ENCODE data around the gene LPAR1. TPM values are rescaled to one million over a fixed set of nuclear protein-coding genes. Genes with fewer than 3 reads are reported as not detected.
"Not testable (repeated sequence)": the region's sequence is repeated elsewhere in the genome, so short reads cannot be mapped to it uniquely, and the experiment has no call there.

Gene LPAR1
- polyA plus RNA-seq, 3 donors: 3.6 to 87.3 (median 13.4) TPM

DNA sequence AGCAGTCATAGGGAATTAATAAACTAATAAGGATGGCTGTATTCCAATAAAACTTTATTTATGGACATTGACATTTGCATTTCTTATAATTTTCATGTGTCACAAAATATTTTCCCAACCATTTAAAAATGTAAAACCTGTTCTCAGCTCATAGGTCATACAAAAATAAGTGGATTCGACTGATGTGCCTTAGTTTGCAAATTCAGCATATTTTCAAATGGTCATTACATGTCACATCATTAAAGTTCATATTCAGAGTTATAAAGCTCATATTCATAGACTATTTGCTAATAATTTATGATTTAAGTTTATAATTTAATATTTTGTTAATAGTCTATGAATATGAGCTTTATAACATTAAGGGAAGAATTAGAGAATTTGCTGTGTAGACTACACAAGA, 166.5 kb downstream of the LPAR1 start:
- no peak overlapping the region for H3K27ac ChIP-seq (ENCODE audit: low read depth, low read length)
- WGBS, 3 donors: 88 to 98% (median 92%) methylated on average over 1 of the region's 1 CpG

DNA sequence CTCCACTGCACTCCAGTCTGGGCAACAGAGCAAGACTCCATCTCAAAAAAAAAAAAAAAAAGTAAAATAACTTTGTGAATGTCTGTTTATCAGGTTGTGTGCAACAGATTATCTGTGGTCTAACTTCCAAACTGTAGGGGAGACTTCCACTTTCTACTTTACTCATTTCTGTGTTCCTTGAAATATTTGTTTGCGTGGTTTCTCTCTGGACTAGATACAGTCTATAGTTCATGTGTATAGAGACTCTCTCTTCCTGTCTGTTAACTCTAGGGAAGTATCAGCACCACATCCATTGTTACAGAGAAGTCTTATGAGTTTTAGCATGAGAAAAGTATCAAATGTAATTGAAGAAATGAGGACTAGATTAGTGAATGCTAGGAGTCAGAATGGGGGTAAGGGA, 168.3 kb downstream of the LPAR1 start:
- WGBS, 3 donors: 51 to 93% (median 71%) methylated on average over 1 of the region's 1 CpG
- H3K27ac ChIP-seq (ENCODE audit: low read depth, low read length): no peak overlapping the region

- no peak overlapping the region for H3K27ac ChIP-seq (ENCODE audit: low read depth, low read length)
- 48 to 95% (median 91%) methylated on average over 2 of the region's 2 CpGs for WGBS, 3 donors
Observed at GRCh38 chr9:110864011-110864410, 174.3 kb downstream of the LPAR1 start.

DNA sequence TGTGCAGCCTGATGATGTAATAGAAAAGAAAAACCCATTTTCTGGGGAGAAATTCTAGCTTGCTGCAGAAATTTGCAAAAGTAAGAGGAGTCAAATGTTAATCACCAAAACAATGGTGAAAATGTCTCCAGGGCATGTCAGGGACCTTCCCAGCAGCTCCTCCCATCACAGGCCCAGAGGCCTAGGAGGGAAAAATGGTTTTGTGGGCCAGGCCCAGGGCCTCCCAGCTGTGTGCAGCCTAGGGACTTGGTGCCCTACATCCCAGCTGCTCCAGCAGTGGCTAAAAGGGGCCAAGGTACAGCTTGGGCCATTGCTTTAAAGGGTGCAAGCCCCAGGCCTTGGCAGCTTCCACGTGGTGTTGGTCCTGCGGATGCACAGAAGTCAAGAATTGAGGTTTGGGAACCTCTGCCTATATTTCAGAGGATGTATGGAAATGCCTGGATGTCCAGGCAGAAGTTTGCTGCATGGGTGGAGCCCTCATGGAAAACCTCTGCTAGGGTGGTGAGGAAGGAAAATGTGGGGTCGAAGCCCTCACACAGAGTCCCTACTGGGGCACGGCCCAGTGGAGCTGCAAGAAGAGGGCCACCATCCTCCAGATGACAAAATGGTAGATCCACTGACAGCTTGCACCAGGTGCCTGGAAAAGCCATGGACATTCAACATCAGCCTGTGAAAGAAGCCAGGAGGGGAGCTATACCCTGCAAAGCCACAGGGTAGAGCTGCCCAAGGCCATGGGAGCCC, 176.7 kb downstream of the LPAR1 start:
- H3K27ac ChIP-seq (ENCODE audit: low read depth, low read length): not testable (repeated sequence)
- WGBS, 3 donors: 88 to 93% (median 92%) methylated on average over 4 of the region's 4 CpGs

DNA sequence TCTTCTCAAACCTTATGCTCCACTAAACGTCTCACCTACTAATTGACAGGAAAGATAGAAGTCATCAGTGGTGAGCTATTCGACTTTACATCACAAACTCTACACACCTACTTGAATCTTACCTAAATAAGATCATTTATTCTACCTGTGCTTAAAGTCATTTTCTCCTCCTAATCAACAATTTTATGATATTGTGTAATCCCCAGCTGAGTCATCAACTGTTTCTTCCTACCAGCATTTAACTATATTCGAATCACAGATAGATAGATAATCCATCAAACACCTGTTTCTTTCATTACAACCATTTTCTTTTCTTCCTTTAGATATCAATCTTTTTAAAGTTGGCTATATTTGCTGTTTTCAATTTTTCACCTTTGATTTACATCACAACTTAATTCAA, 181.5 kb downstream of the LPAR1 start:
- H3K27ac ChIP-seq (ENCODE audit: low read depth, low read length): no peak overlapping the region
- 56 to 82% (median 81%) methylated on average over 3 of the region's 3 CpGs for WGBS, 3 donors

- WGBS, 3 donors: 78 to 85% (median 83%) methylated on average over 6 of the region's 6 CpGs
- no peak overlapping the region for H3K27ac ChIP-seq (ENCODE audit: low read depth, low read length)
Observed at GRCh38 chr9:110850401-110851135, 187.7 kb downstream of the LPAR1 start.

DNA sequence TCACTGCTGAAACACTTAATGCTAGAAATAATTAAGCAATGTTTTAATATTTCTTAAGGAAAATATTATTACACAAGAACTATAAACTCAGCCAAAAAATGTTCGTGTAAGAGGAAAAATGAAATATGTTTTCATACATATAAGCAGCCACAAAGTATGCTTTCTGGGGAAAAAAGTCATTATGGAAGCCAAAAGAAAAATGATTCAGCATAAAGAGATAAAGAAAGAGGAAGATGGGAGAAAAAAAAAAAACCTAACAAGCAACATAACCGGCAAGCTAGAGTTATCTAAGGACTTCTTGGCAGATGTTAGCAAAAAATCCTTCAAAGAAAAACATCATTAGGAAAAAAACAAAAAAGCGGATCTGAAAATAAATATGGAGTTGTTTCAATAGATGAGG, 190.6 kb downstream of the LPAR1 start:
- 10 to 68% (median 24%) methylated on average over 3 of the region's 3 CpGs for WGBS, 3 donors
- H3K27ac ChIP-seq (ENCODE audit: low read depth, low read length): no peak overlapping the region

DNA sequence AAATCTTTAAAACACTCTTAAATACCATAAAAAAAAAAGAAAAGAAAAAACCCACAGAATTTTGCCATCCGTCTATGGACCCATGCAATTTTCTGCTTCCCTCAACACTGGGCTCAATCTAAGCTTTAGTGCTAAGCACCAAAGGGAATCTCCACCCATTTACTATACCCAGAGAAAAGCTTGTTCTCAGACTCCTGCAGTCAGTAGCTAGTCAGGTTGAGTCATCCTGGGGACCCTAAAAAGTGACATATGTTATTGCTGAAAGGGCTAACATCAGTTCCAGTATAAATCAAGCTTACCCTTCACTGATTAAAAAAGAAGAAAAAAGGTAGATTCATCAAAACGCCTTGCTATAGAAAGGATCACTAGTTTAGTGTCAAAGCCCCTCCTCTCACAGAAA, 192.1 kb downstream of the LPAR1 start:
- 87 to 92% (median 91%) methylated on average over 2 of the region's 2 CpGs for WGBS, 3 donors
- H3K27ac ChIP-seq (ENCODE audit: low read depth, low read length): no peak overlapping the region

DNA sequence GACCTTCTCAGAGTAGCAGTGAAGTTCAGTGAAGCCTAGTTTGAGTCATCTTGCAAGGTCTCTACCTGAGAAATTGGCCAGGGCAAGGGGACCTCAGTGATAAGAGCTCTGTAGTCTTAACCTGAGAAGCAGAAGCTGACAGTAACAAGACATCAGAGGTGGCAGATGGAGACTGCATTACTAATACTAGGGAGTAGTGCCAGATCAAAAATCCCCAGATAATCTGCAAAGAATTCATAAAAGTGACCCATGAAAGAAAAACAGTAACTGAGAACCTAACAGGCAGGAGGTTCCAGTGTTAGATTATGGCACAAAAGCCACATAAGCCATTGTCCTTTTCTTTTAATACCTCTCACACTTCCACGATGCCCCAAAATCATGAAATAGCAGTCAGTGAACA, 194.1 kb downstream of the LPAR1 start:
- WGBS, 3 donors: 71 to 87% (median 83%) methylated on average over 1 of the region's 1 CpG

GRCh38 chr9:110842986-110843385, 195.3 kb downstream of the LPAR1 start:
- WGBS, 3 donors: 40 to 62% (median 54%) methylated on average over 3 of the region's 3 CpGs

More for the DNA sequence above, 194.1 kb downstream of the LPAR1 start:
- no peak overlapping the region for H3K27ac ChIP-seq (ENCODE audit: low read depth, low read length)

GRCh38 chr9:110842169-110842568, 196.1 kb downstream of the LPAR1 start:
- H3K27ac ChIP-seq (ENCODE audit: low read depth, low read length): no peak overlapping the region
- WGBS, 3 donors: 56 to 87% (median 82%) methylated on average over 9 of the region's 9 CpGs

More at GRCh38 chr9:110842986-110843385, 195.3 kb downstream of the LPAR1 start:
- no peak overlapping the region for H3K27ac ChIP-seq (ENCODE audit: low read depth, low read length)

GRCh38 chr9:110837401-110838005, 200.8 kb downstream of the LPAR1 start:
- WGBS, 3 donors: 79 to 93% (median 89%) methylated on average over 2 of the region's 2 CpGs
- H3K27ac ChIP-seq (ENCODE audit: low read depth, low read length): no peak overlapping the region

DNA sequence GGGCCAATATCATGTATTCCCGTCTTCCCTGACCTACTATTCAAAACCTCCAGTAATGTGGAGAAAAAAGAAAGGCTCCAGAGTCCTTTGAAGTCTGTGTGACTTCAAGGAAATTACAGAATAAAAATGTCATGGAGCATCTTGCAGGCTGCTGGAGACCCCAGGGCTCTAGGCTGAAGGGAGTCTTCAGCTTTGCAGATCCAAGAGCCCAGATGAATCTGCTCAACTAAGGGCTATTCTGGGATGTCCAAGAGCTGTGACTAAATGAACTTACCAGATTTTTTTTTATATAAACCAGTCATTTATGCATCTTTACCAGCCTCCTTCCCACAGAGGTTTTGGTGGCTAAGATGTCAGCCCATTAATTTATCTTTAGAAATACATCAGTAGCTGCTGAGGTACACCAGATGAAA, 202.4 kb downstream of the LPAR1 start:
- WGBS, 3 donors: 68 to 89% (median 75%) methylated on average over 1 of the region's 1 CpG
- no peak overlapping the region for H3K27ac ChIP-seq (ENCODE audit: low read depth, low read length)

DNA sequence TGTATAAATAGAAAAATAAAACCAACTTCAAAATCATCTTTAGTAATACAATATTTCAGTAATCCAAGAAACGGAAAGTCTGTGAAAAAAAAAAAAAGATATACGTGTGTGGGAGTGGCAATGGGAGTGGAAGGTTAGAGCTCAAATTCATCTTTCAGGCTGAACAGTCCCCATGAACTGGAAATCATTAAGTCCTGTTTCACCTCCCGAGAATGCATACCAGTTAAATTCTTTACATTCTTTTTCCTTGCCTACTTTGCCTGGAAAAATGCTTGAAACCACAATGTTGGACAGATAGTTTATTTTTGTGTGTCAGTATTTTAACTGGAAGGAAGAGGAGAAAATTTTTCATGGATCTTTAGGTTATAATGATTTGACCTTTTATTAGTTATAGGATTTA, 202.9 kb downstream of the LPAR1 start:
- H3K27ac ChIP-seq (ENCODE audit: low read depth, low read length): no peak overlapping the region
- 50 to 68% (median 63%) methylated on average over 3 of the region's 3 CpGs for WGBS, 3 donors

- no peak overlapping the region for H3K27ac ChIP-seq (ENCODE audit: low read depth, low read length)
- 49 to 87% (median 85%) methylated on average over 3 of the region's 3 CpGs for WGBS, 3 donors
Observed at GRCh38 chr9:110832926-110833325, 205.3 kb downstream of the LPAR1 start.

DNA sequence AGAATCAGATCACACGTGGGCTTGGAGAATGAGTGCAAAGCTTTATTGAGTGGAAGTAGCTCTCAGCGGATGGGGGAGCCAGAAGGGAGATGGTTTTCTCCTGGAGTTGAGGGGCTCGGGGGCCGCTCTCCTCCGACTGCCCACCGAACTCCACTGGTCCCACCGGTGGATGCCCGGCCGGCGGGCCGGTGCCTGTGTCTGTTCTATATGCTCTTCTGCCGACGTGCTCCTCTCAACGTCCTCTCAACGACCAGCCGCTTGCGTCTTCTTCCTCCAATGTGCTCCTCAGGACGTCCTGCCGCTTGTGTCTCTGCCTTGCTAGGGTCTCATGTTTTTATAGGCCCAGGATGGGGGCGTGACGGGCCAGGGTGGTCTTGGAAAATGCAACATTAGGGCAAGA, 207.8 kb downstream of the LPAR1 start:
- WGBS, 3 donors: 95 to 97% (median 97%) methylated on average over 21 of the region's 21 CpGs
- H3K27ac ChIP-seq (ENCODE audit: low read depth, low read length): no peak overlapping the region

- H3K27ac ChIP-seq (ENCODE audit: low read depth, low read length): no peak overlapping the region
- 58 to 69% (median 63%) methylated on average over 3 of the region's 3 CpGs for WGBS, 3 donors
Observed at GRCh38 chr9:110828264-110828663, 210.0 kb downstream of the LPAR1 start.

- WGBS, 3 donors: 60 to 81% (median 80%) methylated on average over 9 of the region's 9 CpGs
- H3K27ac ChIP-seq (ENCODE audit: low read depth, low read length): not testable (repeated sequence)
Observed at GRCh38 chr9:110826400-110826799, 211.9 kb downstream of the LPAR1 start.

DNA sequence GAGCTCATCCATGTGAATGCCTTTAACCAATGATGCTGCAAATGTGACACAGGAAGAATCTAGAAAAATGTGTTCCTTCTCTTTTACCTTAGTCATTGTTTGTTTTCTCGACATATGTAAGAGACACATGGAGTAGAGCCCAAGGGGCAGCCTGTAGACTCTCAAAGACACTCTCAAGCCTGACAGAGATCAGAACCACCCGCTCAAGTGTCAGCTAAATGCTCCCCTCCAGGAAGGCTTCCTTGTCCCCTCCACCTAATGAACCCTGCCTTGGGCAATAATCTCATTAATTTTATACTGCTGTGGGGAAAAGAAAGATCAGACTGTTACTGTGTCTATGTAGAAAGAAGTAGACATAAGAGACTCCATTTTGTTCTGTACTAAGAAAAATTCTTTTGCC, 212.3 kb downstream of the LPAR1 start:
- 66 to 88% (median 77%) methylated on average over 2 of the region's 2 CpGs for WGBS, 3 donors
- H3K27ac ChIP-seq (ENCODE audit: low read depth, low read length): no peak overlapping the region
